H1 (cell line): Measurements from ENCODE around the gene FOXQ1. TPM values are rescaled to one million over a fixed set of nuclear protein-coding genes. Genes with fewer than 3 reads are reported as not detected.
A peak's percentile ranks its signal among the peaks of the same experiment; 100 is the strongest.

Experiments used
- CTCF ChIA-PET: fragments of 300-600 bp; sonication (Branson Sonifier 250); formaldehyde crosslinking; loops from one replicate; lab custom pipeline; 2021; ENCODE audit not compliant: partially characterized antibody; lab: Charles Lee
- POLR2A ChIA-PET: fragments of 300-600 bp; sonication (Branson Sonifier 250); formaldehyde crosslinking; loops from one replicate; lab custom pipeline; 2021; ENCODE audit warnings: inconsistent platforms; ENCODE audit not compliant: partially characterized antibody; lab: Charles Lee
- DNase-seq, 2 experiments: peaks; one replicate each; pipeline versions ENCODE4 v3.0.0 to v3.0.0-alpha.2; 2010 to 2022; ENCODE audit warnings: low spot score in 2 of 2, low read depth in 1 of 2, mixed read lengths in 1 of 2
- FAIRE-seq: peaks from 2 replicates; lab custom pipeline; 2011; peaks lifted over from hg19 to GRCh38; lab: Jason Lieb, UNC
- H2AFZ ChIP-seq: 2 replicates; pipeline ENCODE4 v1.8.1; 2012; ENCODE audit warnings: low read length, inconsistent platforms
- H2AK5ac ChIP-seq: 2 replicates; pipeline ENCODE4 v1.6.1; 2013; ENCODE audit warnings: low read depth, low read length
- H2BK120ac ChIP-seq: replicated peaks from 2 replicates; pipeline ENCODE3; 2013; ENCODE audit warnings: low read depth, low read length, inconsistent platforms
- H2BK12ac ChIP-seq: 2 replicates; pipeline ENCODE4 v1.6.1; 2013; ENCODE audit warnings: low read depth, low read length
- H2BK15ac ChIP-seq: 2 replicates; pipeline ENCODE4 v1.6.1; 2013; ENCODE audit warnings: low read length
- H2BK20ac ChIP-seq: 2 replicates; pipeline ENCODE4 v1.6.1; 2013; ENCODE audit warnings: low read length
- H2BK5ac ChIP-seq: 2 replicates; pipeline ENCODE4 v1.6.1; 2013; ENCODE audit warnings: low read depth, low read length
- H3K14ac ChIP-seq: 2 replicates; pipeline ENCODE4 v1.6.1; 2013; ENCODE audit warnings: inconsistent platforms; ENCODE audit not compliant: insufficient read length
- H3K18ac ChIP-seq: 2 replicates; pipeline ENCODE4 v1.6.1; 2013; ENCODE audit warnings: low read length; ENCODE audit errors: extremely low read depth
- H3K23ac ChIP-seq: 2 replicates; pipeline ENCODE4 v1.6.1; 2013; ENCODE audit warnings: inconsistent platforms; ENCODE audit not compliant: insufficient read length
- H3K23me2 ChIP-seq: 2 replicates; pipeline ENCODE4 v1.6.1; 2013; ENCODE audit warnings: low read depth, low read length
- H3K27ac ChIP-seq: 2 replicates; pipeline ENCODE4 v1.6.1; 2011; ENCODE audit warnings: low read depth, low read length, inconsistent platforms
- H3K27me3 ChIP-seq, 4 experiments: replicated peaks in 1 of 4; 1 replicate in 1 of 4; 2 replicates in 3 of 4; pipeline versions ENCODE4 v1.6.1 to v1.8.1; 2011 to 2013; ENCODE audit warnings: low read length in 3 of 4, mild to moderate bottlenecking in 3 of 4, inconsistent platforms in 2 of 4, mixed read lengths in 2 of 4, moderate library complexity in 1 of 4; ENCODE audit not compliant: control insufficient read depth in 3 of 4, insufficient read depth in 3 of 4; ENCODE audit errors: extremely low read depth in 1 of 4
- H3K36me3 ChIP-seq, 4 experiments: 2 replicates each; pipeline versions ENCODE4 v1.6.1 to v1.8.1; 2011 to 2013; ENCODE audit warnings: mild to moderate bottlenecking in 4 of 4, low read length in 3 of 4, moderate library complexity in 2 of 4, control low read depth in 1 of 4, inconsistent platforms in 1 of 4; ENCODE audit not compliant: insufficient read depth in 4 of 4, control insufficient read depth in 2 of 4
- H3K4ac ChIP-seq: replicated peaks from 2 replicates; pipeline ENCODE3; 2013; ENCODE audit warnings: low read length, low read depth, mixed read lengths, inconsistent platforms; ENCODE audit not compliant: insufficient read length
- H3K4me1 ChIP-seq, 4 experiments: replicated peaks in 1 of 4; 1 replicate in 1 of 4; 2 replicates in 3 of 4; pipeline versions ENCODE4 v1.6.1 to v1.8.1; 2011 to 2013; ENCODE audit warnings: low read length in 3 of 4, inconsistent platforms in 2 of 4, mixed read lengths in 1 of 4; ENCODE audit not compliant: insufficient read depth in 4 of 4, control insufficient read depth in 3 of 4
- H3K4me2 ChIP-seq, 2 experiments: 2 replicates each; pipeline versions ENCODE4 v1.6.1 to v1.8.1; 2011 to 2013; ENCODE audit warnings: low read depth in 2 of 2, low read length in 2 of 2, control low read depth in 1 of 2, inconsistent platforms in 1 of 2, mild to moderate bottlenecking in 1 of 2; ENCODE audit not compliant: insufficient read depth in 1 of 2
- H3K4me3 ChIP-seq, 4 experiments: fragments of 200-600, 300-600 bp in 1 of 4; sonication (generic), shearing (Covaris generic), sonication (Bioruptor Twin) in 1 of 4; 2 replicates each; pipeline versions ENCODE4 v1.5.1 to v1.8.1; 2011 to 2016; ENCODE audit warnings: low read length in 4 of 4, low read depth in 3 of 4, control low read depth in 2 of 4, inconsistent platforms in 2 of 4, mild to moderate bottlenecking in 2 of 4, mixed read lengths in 1 of 4, moderate library complexity in 1 of 4; ENCODE audit not compliant: insufficient read depth in 2 of 4; ENCODE audit errors: extremely low read depth in 1 of 4
- H3K56ac ChIP-seq: replicated peaks from 2 replicates; pipeline ENCODE3; 2013; ENCODE audit warnings: low read depth, mild to moderate bottlenecking, mixed read lengths, low read length, inconsistent platforms; ENCODE audit not compliant: insufficient read length
- H3K79me1 ChIP-seq: 2 replicates; pipeline ENCODE4 v1.6.1; 2013; ENCODE audit warnings: low read depth, low read length, control low read depth
- H3K79me2 ChIP-seq, 2 experiments: 2 replicates each; pipeline versions ENCODE4 v1.6.1 to v1.8.1; 2012 to 2013; ENCODE audit warnings: low read length in 2 of 2, mild to moderate bottlenecking in 2 of 2, inconsistent platforms in 1 of 2; ENCODE audit not compliant: insufficient read depth in 2 of 2, control insufficient read depth in 1 of 2
- H3K9ac ChIP-seq, 4 experiments: replicated peaks in 1 of 4; 1 replicate in 1 of 4; 2 replicates in 3 of 4; pipeline versions ENCODE4 v1.6.1 to v1.8.1; 2011 to 2013; ENCODE audit warnings: low read depth in 3 of 4, low read length in 3 of 4, control low read depth in 2 of 4, mild to moderate bottlenecking in 2 of 4, moderate library complexity in 2 of 4, inconsistent platforms in 1 of 4; ENCODE audit errors: extremely low read depth in 1 of 4
- H3K9me3 ChIP-seq, 2 experiments: 2 replicates each; pipeline versions ENCODE4 v1.6.1 to v1.8.1; 2012 to 2013; ENCODE audit warnings: mild to moderate bottlenecking in 2 of 2, moderate library complexity in 2 of 2, control low read depth in 1 of 2, inconsistent platforms in 1 of 2, low read depth in 1 of 2, low read length in 1 of 2, mixed read lengths in 1 of 2; ENCODE audit not compliant: insufficient read depth in 2 of 2
- H4K20me1 ChIP-seq, 2 experiments: replicated peaks in 1 of 2; 2 replicates each; pipeline versions ENCODE3 to v1.8.1; 2011 to 2013; ENCODE audit warnings: inconsistent platforms in 2 of 2, low read length in 2 of 2, mild to moderate bottlenecking in 1 of 2; ENCODE audit not compliant: insufficient read depth in 2 of 2, control insufficient read depth in 1 of 2
- H4K5ac ChIP-seq: 2 replicates; pipeline ENCODE4 v1.6.1; 2013; ENCODE audit warnings: low read length, low read depth, mixed read lengths, inconsistent platforms; ENCODE audit not compliant: insufficient read length
- H4K8ac ChIP-seq: 2 replicates; pipeline ENCODE4 v1.8.0; 2013; ENCODE audit warnings: mild to moderate bottlenecking, moderate library complexity, low read length, inconsistent platforms; ENCODE audit not compliant: insufficient read depth; ENCODE audit errors: extremely low read depth
- H4K91ac ChIP-seq: replicated peaks from 2 replicates; pipeline ENCODE3; 2013; ENCODE audit warnings: low read length, mixed read lengths, inconsistent platforms; ENCODE audit not compliant: insufficient read length
- JUN ChIP-seq: IDR thresholded peaks from 2 replicates; pipeline ENCODE4 v1.6.1; 2011; ENCODE audit warnings: low read depth, mild to moderate bottlenecking, improper control_type of control experiment, low read length
- WGBS, 2 experiments: shearing (Covaris generic) in 1 of 2; methylation state at CpG; one replicate each; pipeline versions ENCODE4 v1.1.6 to v1.1.7; 2013 to 2015; ENCODE audit warnings: low lambda C conversion rate in 2 of 2, mixed read lengths in 2 of 2, inconsistent platforms in 1 of 2, low coverage in 1 of 2, missing lambda C conversion rate in 1 of 2; ENCODE audit not compliant: insufficient replicate concordance in 2 of 2, insufficient coverage in 1 of 2, insufficient read length in 1 of 2; ENCODE audit errors: extremely low coverage in 1 of 2, missing lambda C conversion rate in 1 of 2; 5-methylcytosine and 5-hydroxymethylcytosine counted together
- polyA plus RNA-seq, 7 experiments: library from polyadenylated mRNA; depleted of rRNA in 3 of 7; stranded (reverse) in 5 of 7; unstranded in 2 of 7; fragments of >200 nt in 5 of 7; fragments of 200-250 nt in 2 of 7; gene quantifications; 1 replicate in 5 of 7; 2 replicates in 1 of 7; 4 replicates in 1 of 7; pipeline versions ENCODE4 v1.2.1 to v1.2.3, GENCODE V29; 2011 to 2013; ENCODE audit warnings: missing spikeins in 2 of 7, mixed read lengths in 2 of 7
- total RNA-seq: library from RNA; stranded (reverse); fragmentation: NEBNext Ultra II Directional; extraction: Animal tissue kit (Norgen Biotek cat#: 25700); gene quantifications from 2 replicates; pipeline ENCODE4 v1.2.1, GENCODE V29; 2021

FOXQ1 gene
- total and polyA plus RNA-seq, 2 of the 8 experiments (the other 6 are each of a cell fraction or from before 2014, with no cell fraction given) = 0.03 TPM; not detected in 1

GRCh38 chr6:1347161-1347560 lies 35.3 kb downstream of the FOXQ1 start:
- Histone ChIP-seq H3K4ac (no peak overlapping the region), H3K14ac (no peak overlapping the region), H4K91ac (no peak overlapping the region), H2BK15ac (no peak overlapping the region), H2BK12ac (peak overlapping the region; percentile 30; the same call in 1 of the 2 replicates), H3K4me2 (no peak overlapping the region), H3K23ac (no peak overlapping the region), H4K5ac (no peak overlapping the region), H3K23me2 (no peaks in the 10 kb centered on the region), H3K36me3 (no peaks in the 10 kb centered on the region), H4K20me1 (no peaks in the 10 kb centered on the region), H3K56ac (no peak overlapping the region), H3K18ac (no peak overlapping the region), H3K27ac (no peak overlapping the region), H3K9ac (no peak overlapping the region), H3K79me1 (no peaks in the 10 kb centered on the region), H3K4me1 (peaks cover 3 to 7% (median 4%) of the 10 kb centered on the region in 4 experiments; a peak in 6 of 7 replicates), H2BK120ac (no peak overlapping the region), H2BK5ac (no peak overlapping the region), H3K27me3 (0 out of 7 replicates have a peak, but pooled peaks cover 0 to 2% (median 0%) of the 10 kb centered on the region in 4 experiments), H3K79me2 (no peaks in the 10 kb centered on the region), H2BK20ac (no peak overlapping the region), H2AK5ac (no peak overlapping the region), H3K9me3 (peaks cover 3 to 9% of the 10 kb centered on the region in 2 experiments; a peak in 2 of 4 replicates), H4K8ac (no peak overlapping the region; the same call in none of the 2 replicates), H2AFZ (no peak overlapping the region), H3K4me3 (no peak overlapping the region)
- ChIA-PET CTCF (interaction anchor here (0.7 to 2.3 kb wide), 9 partner anchors 11 to 546 kb away, joined by 3 to 7 read pairs (median 4); no protein-coding TSS in a partner anchor), POLR2A (no interaction called here)
- DNase-seq (no peak), FAIRE-seq (no peak)
- 81% methylated on average over 3 of the region's 3 CpGs; no CpG with 5 or more reads in 1 of the 2 experiments for WGBS, 2 experiments
- TF ChIP-seq JUN = no peak
